Urinary bladder (tissue), 4 donors: ENCODE data around the gene FTSJ3. TPM values are rescaled to one million over a fixed set of nuclear protein-coding genes. Genes with fewer than 3 reads are reported as not detected.
A peak's percentile ranks its signal among the peaks of the same experiment; 100 is the strongest.
"Not testable (repeated sequence)": the region's sequence is repeated elsewhere in the genome, so short reads cannot be mapped to it uniquely, and the experiment has no call there.

ENCODE experiments used
- DNase-seq: peaks from one replicate; pipeline ENCODE4 v3.0.0-alpha.2; 2015; ENCODE audit errors: extremely low spot score
- H3K27ac ChIP-seq: one replicate; pipeline ENCODE4 v1.5.1; 2013; ENCODE audit warnings: low read depth, mild to moderate bottlenecking, moderate library complexity
- H3K36me3 ChIP-seq: one replicate; pipeline ENCODE4 v1.6.1; 2013; ENCODE audit warnings: mild to moderate bottlenecking, moderate library complexity; ENCODE audit not compliant: insufficient read depth
- H3K4me1 ChIP-seq: one replicate; pipeline ENCODE4 v1.6.1; 2013; ENCODE audit warnings: mild to moderate bottlenecking, moderate library complexity; ENCODE audit not compliant: insufficient read depth
- H3K4me3 ChIP-seq: one replicate; pipeline ENCODE4 v1.5.1; 2013; ENCODE audit warnings: low read depth, low read length
- WGBS: extraction: QIAGEN DNeasy Blood & Tissue Kit; methylation state at CpG from one replicate; pipeline ENCODE4 v1.1.7; 2013; 5-methylcytosine and 5-hydroxymethylcytosine counted together
- polyA plus RNA-seq: library from polyadenylated mRNA; stranded (reverse); fragments of 200-250 nt; gene quantifications from one replicate; pipeline ENCODE4 v1.2.3, GENCODE V29; 2013
- total RNA-seq: library from RNA; depleted of rRNA; stranded (reverse); fragments of >200 nt; gene quantifications from one replicate; pipeline ENCODE4 v1.2.3, GENCODE V29; 2014
- donor health status: healthy with polysubstance abuse.
- donor health status: healthy.

The FTSJ3 gene
- total RNA-seq (27.1 TPM), polyA plus RNA-seq (38.0 TPM)

GRCh38 chr17:63827002-63827800 is at the start of gene FTSJ3, which contains the start of gene PSMC5:
Gene FTSJ3, minus strand, starts transcription at chr17:63827663. Its CDS starts 761 bp downstream, at chr17:63826902.
Gene PSMC5, plus strand, starts transcription at chr17:63827431. Its CDS starts 60 bp downstream, at chr17:63827491.
- Histone ChIP-seq H3K4me1 (no peaks in the 10 kb centered on the region), H3K27ac (peak within 1 kb of the TSS; percentile 70), H3K36me3 (no peaks in the 10 kb centered on the region), H3K4me3 (peak within 1 kb of the TSS; percentile 70)
- DNase-seq, result peak; percentile 94
- WGBS, result under 1% methylated on average over 58 of the region's 58 CpGs

- WGBS, result 77% methylated on average over 6 of the region's 6 CpGs
- H3K36me3 ChIP-seq, H3K4me1 ChIP-seq, H3K4me3 ChIP-seq, DNase-seq, H3K27ac ChIP-seq: not testable (repeated sequence)
These were observed 47.2 kb upstream of the FTSJ3 start for GRCh38 chr17:63874693-63875092.

- H3K4me3 ChIP-seq, H3K27ac ChIP-seq, H3K36me3 ChIP-seq, DNase-seq, H3K4me1 ChIP-seq: not testable (repeated sequence)
- 73% methylated on average over 6 of the region's 8 CpGs for WGBS
These were observed 46.7 kb upstream of the FTSJ3 start for GRCh38 chr17:63874061-63874626.

GRCh38 chr17:63873577-63873976 is 46.1 kb upstream of the FTSJ3 start, which contains the start of gene CSH2:
Gene CSH2, minus strand, starts transcription at chr17:63873677. Its CDS starts 63 bp downstream, at chr17:63873614.
- not testable (repeated sequence) for H3K4me1 ChIP-seq

GRCh38 chr17:63871646-63872365 is 44.3 kb upstream of the FTSJ3 start:
- WGBS, result 93% methylated on average over 15 of the region's 15 CpGs
- H3K4me3 ChIP-seq, H3K27ac ChIP-seq, H3K36me3 ChIP-seq, H3K4me1 ChIP-seq, DNase-seq: not testable (repeated sequence)

More at GRCh38 chr17:63873577-63873976, 46.1 kb upstream of the FTSJ3 start, which contains the start of gene CSH2:
- H3K4me3 ChIP-seq, H3K36me3 ChIP-seq, DNase-seq, H3K27ac ChIP-seq: not testable (repeated sequence)
- 75% methylated on average over 7 of the region's 7 CpGs for WGBS

GRCh38 chr17:63870292-63870665 is 42.8 kb upstream of the FTSJ3 start:
- DNase-seq, H3K4me1 ChIP-seq, H3K4me3 ChIP-seq, H3K27ac ChIP-seq, H3K36me3 ChIP-seq: not testable (repeated sequence)
- WGBS, result 86% methylated on average over 4 of the region's 4 CpGs

- not testable (repeated sequence) for H3K27ac ChIP-seq, H3K36me3 ChIP-seq, DNase-seq, H3K4me3 ChIP-seq, H3K4me1 ChIP-seq
- WGBS, result 48% methylated on average over 9 of the region's 9 CpGs
These were observed 42.2 kb upstream of the FTSJ3 start for GRCh38 chr17:63869491-63870291.

GRCh38 chr17:63866625-63867024 is 39.2 kb upstream of the FTSJ3 start:
- not testable (repeated sequence) for H3K36me3 ChIP-seq, H3K4me3 ChIP-seq, H3K27ac ChIP-seq, DNase-seq, H3K4me1 ChIP-seq
- WGBS, result 80% methylated on average over 7 of the region's 7 CpGs

GRCh38 chr17:63859257-63859656 is 31.8 kb upstream of the FTSJ3 start:
- no peaks in the 10 kb centered on the region for H3K36me3 ChIP-seq
- H3K4me3 ChIP-seq, result no peak overlapping the region
- no peak overlapping the region for H3K27ac ChIP-seq
- 74% methylated on average over 3 of the region's 3 CpGs for WGBS
- no peak for DNase-seq
- H3K4me1 ChIP-seq, result no peaks in the 10 kb centered on the region

- not testable (repeated sequence) for H3K36me3 ChIP-seq, H3K4me1 ChIP-seq, DNase-seq, H3K4me3 ChIP-seq, H3K27ac ChIP-seq
- WGBS, result 92% methylated on average over 8 of the region's 8 CpGs
These were observed 29.0 kb upstream of the FTSJ3 start for GRCh38 chr17:63856425-63856824.

- H3K4me1 ChIP-seq, result no peaks in the 10 kb centered on the region
- no peak overlapping the region for H3K4me3 ChIP-seq
- no peak overlapping the region for H3K27ac ChIP-seq
- 92% methylated on average over 8 of the region's 8 CpGs for WGBS
- no peak for DNase-seq
- H3K36me3 ChIP-seq, result no peaks in the 10 kb centered on the region
These were observed 27.7 kb upstream of the FTSJ3 start for GRCh38 chr17:63855185-63855584.

GRCh38 chr17:63854709-63855108 is 27.2 kb upstream of the FTSJ3 start:
- DNase-seq, result no peak
- Histone ChIP-seq H3K4me1 (no peaks in the 10 kb centered on the region), H3K4me3 (no peak overlapping the region), H3K27ac (no peak overlapping the region), H3K36me3 (no peaks in the 10 kb centered on the region)
- WGBS, result 84% methylated on average over 5 of the region's 5 CpGs

GRCh38 chr17:63853260-63853659 is 25.8 kb upstream of the FTSJ3 start:
- Histone ChIP-seq H3K4me3 (no peak overlapping the region), H3K4me1 (no peaks in the 10 kb centered on the region), H3K27ac (no peak overlapping the region), H3K36me3 (no peaks in the 10 kb centered on the region)
- WGBS, result 88% methylated on average over 2 of the region's 2 CpGs
- DNase-seq, result no peak
